Hepatic stellate cell (primary cell): ENCODE data around the gene CNOT6.
"Not testable (repeated sequence)": the region's sequence is repeated elsewhere in the genome, so short reads cannot be mapped to it uniquely, and the experiment has no call there.

ENCODE experiments used
- DNase-seq: peaks from one replicate; pipeline ENCODE4 v3.0.0; 2011; ENCODE audit warnings: low spot score

Gene CNOT6

GRCh38 chr5:180494060-180494509, at the start of gene CNOT6:
TSS of gene CNOT6 (plus strand) at chr5:180494379. CDS start at chr5:180529277, 34,898 bp downstream.
- DNase-seq = peak; percentile 97

DNA sequence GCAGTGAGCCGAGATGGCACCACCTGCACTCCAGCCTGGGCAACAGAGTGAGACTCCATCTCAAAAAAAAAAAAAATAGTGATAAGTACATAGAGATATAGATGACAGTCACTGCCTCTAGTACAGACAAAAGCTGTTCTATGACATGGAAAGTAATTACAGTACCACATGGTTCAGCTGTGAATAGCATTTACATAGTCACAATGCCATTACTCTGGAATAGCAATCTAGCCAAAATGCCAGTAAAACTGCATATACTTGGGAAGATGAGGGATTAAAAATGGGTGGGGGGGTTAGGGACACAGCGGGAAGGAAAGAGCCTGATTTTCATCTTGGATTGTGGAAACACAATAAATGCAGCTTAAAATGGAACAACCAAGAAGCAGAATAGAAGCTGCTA, 39.4 kb upstream of the CNOT6 start:
- DNase-seq = no peak

DNA sequence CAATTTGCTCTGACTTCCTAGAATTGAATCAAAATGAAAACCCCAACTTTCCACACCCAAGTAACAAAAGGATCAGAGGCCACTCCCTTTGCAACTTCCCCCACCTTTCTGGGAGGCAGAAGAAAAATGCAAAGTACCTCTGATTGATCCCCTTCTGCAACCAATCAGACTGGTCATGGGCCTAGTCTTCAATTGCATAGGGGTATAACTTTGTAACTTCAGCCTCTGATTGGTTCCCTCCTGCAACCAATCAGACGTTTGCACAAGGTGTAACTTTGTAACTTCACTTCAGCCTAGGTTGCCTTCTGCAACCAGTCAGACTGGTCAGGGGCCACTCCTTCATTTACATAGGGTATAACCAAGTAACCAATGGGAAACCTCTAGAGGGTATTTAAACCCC, 38.3 kb upstream of the CNOT6 start:
- no peak for DNase-seq

GRCh38 chr5:180456792-180457191, 37.4 kb upstream of the CNOT6 start:
- DNase-seq = no peak

DNA sequence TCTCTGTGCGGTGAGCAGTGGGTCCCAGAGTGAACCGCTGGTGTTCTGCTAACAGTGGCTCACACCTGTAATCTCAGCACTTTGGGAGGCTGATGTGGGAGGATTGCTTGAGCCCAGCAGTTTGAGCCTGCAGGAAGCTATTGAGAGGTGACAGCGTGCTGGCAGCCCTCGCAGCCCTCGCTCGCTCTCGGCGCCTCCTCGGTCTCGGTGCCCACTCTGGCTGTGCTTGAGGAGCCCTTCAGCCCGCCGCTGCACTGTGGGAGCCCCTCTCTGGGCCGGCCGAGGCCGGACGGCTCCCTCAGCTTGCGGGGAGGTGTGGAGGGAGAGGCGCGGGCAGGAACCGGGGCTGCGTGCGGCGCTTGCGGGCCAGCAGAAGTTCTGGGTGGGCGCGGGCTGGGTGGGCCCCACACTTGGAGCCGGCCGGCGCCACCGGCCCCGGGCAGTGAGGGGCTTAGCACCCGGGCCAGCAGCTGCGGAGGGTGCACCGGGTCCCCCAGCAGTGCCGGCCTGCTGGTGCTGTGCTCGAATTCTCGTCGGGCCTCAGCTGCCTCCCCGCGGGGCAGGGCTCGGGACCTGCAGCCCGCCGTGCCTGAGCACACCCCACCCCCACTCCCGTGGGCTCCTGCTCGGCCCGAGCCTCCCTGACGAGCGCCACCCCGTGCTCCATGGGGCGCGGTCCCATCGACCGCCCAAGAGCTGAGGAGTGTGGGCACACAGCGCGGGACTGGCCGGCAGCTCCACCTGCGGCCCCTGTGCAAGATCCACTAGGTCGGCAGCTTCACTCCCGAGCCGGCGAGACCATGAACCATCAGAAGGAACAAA, 35.1 kb upstream of the CNOT6 start:
- not testable (repeated sequence) for DNase-seq

DNA sequence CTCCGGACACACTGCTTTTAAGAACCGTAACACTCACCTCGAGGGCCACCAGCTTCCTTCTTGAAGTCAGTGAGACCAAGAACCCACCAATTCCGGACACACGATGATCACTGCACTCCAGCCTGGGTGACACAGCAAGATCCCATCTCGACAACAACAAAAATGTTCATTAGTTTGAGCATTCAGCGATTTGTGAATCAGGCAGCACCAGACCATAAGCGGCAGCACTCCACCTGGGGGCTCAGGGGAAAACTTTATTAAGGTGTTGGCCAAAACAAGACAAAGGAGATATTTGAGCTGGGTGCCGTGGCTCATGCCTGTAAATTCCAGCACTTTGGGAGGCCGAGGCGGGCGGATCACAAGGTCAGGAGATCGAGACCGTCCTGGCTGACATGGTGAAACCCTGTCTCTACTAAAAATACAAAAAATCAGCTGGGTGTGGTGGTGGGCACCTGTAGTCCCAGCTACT, 34.5 kb upstream of the CNOT6 start:
- DNase-seq = not testable (repeated sequence)

DNA sequence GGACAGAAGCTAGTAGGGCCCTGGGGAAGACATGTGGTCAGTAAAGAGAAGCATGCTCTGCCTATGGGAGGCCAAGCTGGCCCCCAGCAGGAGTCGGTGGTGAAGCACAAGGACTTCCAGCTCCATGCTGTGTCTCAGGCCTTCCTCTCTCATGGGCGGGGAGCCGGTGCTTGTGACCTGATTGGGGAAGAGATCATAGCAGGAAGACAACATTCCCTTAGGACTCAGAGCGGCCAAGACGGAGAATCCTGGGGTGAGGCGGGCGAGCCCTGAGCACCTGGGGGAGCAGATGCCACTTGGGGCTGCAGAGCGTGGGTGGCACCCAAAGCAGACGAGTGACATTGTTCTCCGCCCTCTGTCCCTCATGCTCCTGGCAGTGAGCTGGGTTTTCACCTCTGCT, 33.3 kb upstream of the CNOT6 start:
- DNase-seq = no peak

- no peak for DNase-seq
Measured at GRCh38 chr5:180461303-180461702, 32.9 kb upstream of the CNOT6 start.

GRCh38 chr5:180463216-180463900, 30.8 kb upstream of the CNOT6 start:
- no peak for DNase-seq

- no peak for DNase-seq
Measured at GRCh38 chr5:180463916-180464602, 30.1 kb upstream of the CNOT6 start.

GRCh38 chr5:180464603-180464970, 29.6 kb upstream of the CNOT6 start:
- no peak for DNase-seq

GRCh38 chr5:180465052-180465451, 29.1 kb upstream of the CNOT6 start:
- DNase-seq = not testable (repeated sequence)

DNA sequence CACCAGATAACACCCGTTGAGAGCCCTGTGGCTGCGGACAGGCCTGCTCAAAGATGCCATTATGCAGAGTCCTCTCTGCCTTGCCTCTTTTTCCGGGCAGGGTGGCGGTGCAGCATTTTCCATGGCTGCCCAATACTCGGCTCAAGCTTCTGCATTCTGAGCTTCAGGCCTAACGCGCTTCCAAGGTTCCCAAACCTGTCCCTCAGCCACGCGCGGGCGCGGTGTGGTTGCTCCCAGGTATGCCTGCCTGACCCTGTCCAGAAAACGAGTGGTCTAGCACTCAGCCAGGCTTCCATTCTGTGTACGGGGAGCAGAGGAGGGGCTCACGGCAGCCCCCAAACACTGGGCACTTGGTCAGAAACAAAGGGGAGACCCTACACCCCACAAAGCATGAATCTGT, 27.9 kb upstream of the CNOT6 start:
- DNase-seq = no peak

DNA sequence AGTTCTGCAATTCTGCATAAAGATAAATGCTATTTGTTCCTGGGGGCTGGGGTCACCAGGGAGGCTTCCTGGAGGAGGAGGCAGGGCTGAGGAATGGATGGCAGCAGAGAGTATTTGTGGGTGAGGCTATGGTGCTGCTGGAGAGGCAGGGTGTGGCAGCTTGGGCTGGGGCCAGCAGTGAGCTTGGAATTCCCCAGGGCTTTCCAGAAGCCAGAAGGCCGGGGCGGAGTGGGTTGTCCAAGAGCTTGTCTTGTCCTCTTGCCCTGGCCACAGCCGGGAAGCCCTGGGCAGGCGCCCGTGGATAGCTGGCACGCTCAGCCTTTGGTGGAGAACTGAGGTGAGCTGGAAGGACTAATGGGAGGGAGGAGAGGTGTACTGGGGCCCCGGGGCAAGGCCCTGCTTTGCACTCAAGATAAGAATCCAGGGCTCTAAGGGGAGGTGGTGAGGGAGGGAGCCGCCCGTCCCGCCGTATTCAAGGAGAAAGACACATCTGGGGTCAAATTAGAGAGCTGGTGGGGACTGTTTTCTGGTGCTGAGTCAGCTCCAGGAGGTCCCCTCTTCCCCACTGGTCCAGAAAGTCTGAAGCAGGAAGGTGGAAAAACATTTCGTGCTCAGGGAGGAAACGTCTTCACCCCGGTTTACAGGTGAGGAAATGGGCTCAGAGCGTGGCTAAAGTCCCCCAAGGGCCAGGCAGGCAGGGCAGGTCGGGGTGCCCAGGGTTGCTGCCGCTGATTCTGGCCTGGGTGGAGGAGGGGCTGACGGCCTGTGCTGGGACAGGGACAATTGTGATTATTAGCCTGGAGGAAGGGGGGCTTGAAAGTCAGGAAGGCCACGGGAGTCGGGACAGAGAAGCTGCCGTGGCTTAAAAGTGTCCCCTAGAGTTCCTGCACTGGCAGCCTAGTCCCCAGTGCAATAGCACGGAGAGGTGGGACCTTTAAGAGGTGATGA, 26.9 kb upstream of the CNOT6 start:
- DNase-seq = no peak

GRCh38 chr5:180467989-180468731, 26.0 kb upstream of the CNOT6 start:
- DNase-seq = no peak

DNA sequence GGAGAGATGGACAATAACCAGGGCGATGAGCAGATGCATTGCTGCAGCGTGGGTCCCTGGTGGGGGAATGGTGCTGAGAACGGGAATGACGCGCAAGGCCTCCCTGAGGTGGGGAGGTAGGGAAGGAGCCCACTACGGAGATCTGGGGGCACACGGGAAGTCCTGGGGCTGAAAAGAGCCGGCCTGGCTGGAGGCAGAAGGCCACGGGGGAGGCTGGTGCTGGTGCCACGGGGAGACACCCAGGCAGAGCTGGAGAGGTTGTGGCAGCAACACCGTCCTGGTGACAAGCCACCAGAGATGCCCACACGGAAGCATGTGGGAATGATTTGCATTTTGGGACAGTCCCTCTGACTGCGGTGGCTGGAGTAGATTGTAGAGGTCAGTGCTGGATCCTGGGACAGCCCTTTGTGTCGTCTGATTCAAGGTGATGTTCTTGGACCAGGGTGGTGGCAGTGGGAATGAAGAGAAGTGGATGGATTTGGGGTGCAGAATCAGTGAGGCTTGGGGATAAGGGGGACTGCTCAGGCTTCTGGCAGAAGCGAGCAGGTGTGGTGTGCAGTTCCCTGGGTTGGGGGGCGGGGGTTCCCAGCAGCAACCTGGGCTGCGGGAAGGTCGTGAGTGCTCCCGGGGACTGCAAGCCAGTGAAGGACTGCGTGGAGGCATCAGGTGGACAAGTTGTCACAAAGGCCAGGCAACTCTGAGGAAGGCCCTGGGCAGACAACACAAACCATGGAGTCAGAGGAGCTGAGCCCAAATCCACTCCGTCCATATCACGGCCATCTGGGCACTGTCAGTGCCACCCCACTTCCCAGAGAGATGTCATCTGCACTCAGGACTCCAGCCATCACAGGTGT, 25.2 kb upstream of the CNOT6 start:
- DNase-seq = no peak

DNA sequence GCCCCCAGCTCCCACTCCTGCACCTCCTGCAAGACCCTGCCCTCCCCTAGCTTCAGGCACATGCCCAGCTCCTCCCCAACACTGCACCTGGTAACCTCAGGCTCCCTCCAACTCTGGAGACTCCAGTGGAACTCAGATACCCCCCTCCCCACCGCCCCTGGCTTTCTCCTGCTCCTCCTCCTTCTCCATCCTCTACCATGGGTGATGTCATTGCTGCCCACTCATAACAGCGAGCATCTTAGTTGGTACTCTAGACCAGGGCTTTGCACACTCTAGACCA, 24.7 kb upstream of the CNOT6 start:
- no peak for DNase-seq

- no peak for DNase-seq
Measured at GRCh38 chr5:180469866-180470265, 24.3 kb upstream of the CNOT6 start.

DNA sequence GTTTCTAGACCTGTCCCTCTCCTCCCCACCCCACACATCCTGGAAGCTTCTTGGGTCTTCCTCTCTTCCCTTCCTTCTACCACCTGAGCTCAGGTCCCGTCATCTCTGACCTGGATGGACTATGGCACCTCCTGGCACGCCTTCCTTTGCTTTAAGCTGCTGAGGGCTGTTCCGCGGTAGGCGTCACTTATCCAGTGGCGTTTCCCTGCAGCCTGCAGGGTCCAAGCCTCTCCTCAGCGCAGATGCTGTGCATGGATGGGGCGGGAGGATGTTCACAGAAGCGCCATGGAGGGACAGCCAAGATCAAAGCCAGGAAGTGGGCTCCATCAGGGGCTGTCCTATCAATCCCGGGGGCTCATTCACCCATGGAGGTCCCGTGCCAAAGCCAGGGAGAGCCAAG, 23.8 kb upstream of the CNOT6 start:
- no peak for DNase-seq

- DNase-seq = peak; percentile 71
Measured at GRCh38 chr5:180470966-180471582, 23.1 kb upstream of the CNOT6 start.
